SK-N-SH treated with all-trans-retinoic acid at 6 μM for 48 hours (cell line): ENCODE results near the gene RNF148.

Experiments used
- ARNTL ChIP-seq: fragments of 450-650 bp; formaldehyde crosslinking; IDR thresholded peaks from 2 replicates; pipeline ENCODE4 v1.5.0; 2020; ENCODE audit warnings: low read depth, mild to moderate bottlenecking, moderate library complexity, borderline replicate concordance
- ISL1 ChIP-seq: fragments of 250-450 bp; sonication (Bioruptor Pico); IDR thresholded peaks from 2 replicates; pipeline ENCODE4 v2.1.2; 2022; ENCODE audit warnings: mild to moderate bottlenecking, moderate library complexity
- PATZ1 ChIP-seq: fragments of 250-450 bp; sonication (Bioruptor Pico); IDR thresholded peaks from 2 replicates; pipeline ENCODE4 v1.8.0; 2020; ENCODE audit warnings: mild to moderate bottlenecking, moderate library complexity, borderline replicate concordance
- POU6F1 ChIP-seq: fragments of 250-450 bp; sonication (Bioruptor Pico); IDR thresholded peaks from 2 replicates; pipeline ENCODE4 v1.8.0; 2021; ENCODE audit warnings: low read depth, mild to moderate bottlenecking, moderate library complexity, borderline replicate concordance
- RARB ChIP-seq: fragments of 250-450 bp; sonication (Bioruptor Pico); IDR thresholded peaks from 2 replicates; pipeline ENCODE4 v1.8.0; 2021; ENCODE audit warnings: mild to moderate bottlenecking, moderate library complexity
- SNAI2 ChIP-seq: fragments of 250-450 bp; sonication (Bioruptor Pico); IDR thresholded peaks from 2 replicates; pipeline ENCODE4 v1.5.0; 2020; ENCODE audit warnings: mild to moderate bottlenecking, moderate library complexity
- TCF4 ChIP-seq: fragments of 250-450 bp; sonication (Bioruptor Pico); IDR thresholded peaks from 2 replicates; pipeline ENCODE4 v1.8.0; 2021; ENCODE audit warnings: mild to moderate bottlenecking, moderate library complexity, borderline replicate concordance
- TOX ChIP-seq: fragments of 250-450 bp; sonication (Bioruptor Pico); IDR thresholded peaks from 2 replicates; pipeline ENCODE4 v1.8.0; 2021; ENCODE audit warnings: mild to moderate bottlenecking, moderate library complexity, borderline replicate concordance
- ZC3H10 ChIP-seq: fragments of 250-450 bp; sonication (Bioruptor Pico); IDR thresholded peaks from 2 replicates; pipeline ENCODE4 v1.5.1; 2021; ENCODE audit warnings: mild to moderate bottlenecking, moderate library complexity

GRCh38 chr7:122727759-122728158 lies 25.0 kb upstream of the RNF148 start:
- TF ChIP-seq TOX, result no peak
- TF ChIP-seq ISL1 (CRISPR knock-in tag), result no peak
- no peak for TF ChIP-seq RARB (CRISPR knock-in tag)
- no peak for TF ChIP-seq ZC3H10 (CRISPR knock-in tag)
- TF ChIP-seq SNAI2 (CRISPR knock-in tag), result no peak
- no peak for TF ChIP-seq PATZ1 (CRISPR knock-in tag)
- no peak for TF ChIP-seq ARNTL (CRISPR knock-in tag)
- TF ChIP-seq TCF4 (CRISPR knock-in tag), result no peak
- no peak for TF ChIP-seq POU6F1 (CRISPR knock-in tag)
